ENCODE measurements around the gene DNAH11. TPM values are rescaled to one million over a fixed set of nuclear protein-coding genes. Genes with fewer than 3 reads are reported as not detected.
A peak's percentile ranks its signal among the peaks of the same experiment; 100 is the strongest.

DNAH11 gene
- total RNA-seq, 1 donor from 2014 or later: 0.22 TPM

DNA sequence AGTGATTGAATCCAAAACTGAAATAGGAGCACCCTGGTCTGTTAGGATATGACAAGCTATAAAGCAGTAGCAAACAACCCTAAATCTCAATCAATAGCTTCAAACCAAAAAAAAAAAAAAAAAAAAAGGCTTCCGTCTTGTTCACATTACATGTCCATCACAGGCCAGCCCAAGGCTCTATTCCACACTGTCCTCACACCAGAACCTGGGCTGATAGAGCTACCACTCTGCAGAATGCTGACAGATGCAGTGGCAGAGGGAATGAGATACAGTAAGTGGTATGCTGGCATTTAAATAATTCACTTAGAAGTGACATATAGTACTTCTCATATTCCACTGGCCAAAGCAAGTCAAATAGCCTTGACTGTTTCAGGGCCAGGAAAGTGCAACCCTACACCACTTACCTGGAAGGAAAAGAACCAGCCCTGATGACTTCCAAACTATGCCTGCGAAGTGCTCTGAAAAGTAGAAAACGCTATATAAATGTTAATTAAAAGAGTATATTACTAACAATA is 397.1 kb downstream of the DNAH11 start:
- DNase-seq: no peak
- Mint-ChIP-seq H3K9me3 (ENCODE audit: unreplicated experiment) (peaks cover 6% of the 10 kb centered on the region), H3K27ac (ENCODE audit: unreplicated experiment) (no peak overlapping the region), H3K27me3 (ENCODE audit: unreplicated experiment) (no peaks in the 10 kb centered on the region), H3K4me3 (ENCODE audit: unreplicated experiment) (no peak overlapping the region), H3K4me1 (ENCODE audit: low read depth, unreplicated experiment) (peaks cover 13% of the 10 kb centered on the region), H3K36me3 (ENCODE audit: unreplicated experiment) (no peaks in the 10 kb centered on the region)
- TF ChIP-seq, protein P1, sequence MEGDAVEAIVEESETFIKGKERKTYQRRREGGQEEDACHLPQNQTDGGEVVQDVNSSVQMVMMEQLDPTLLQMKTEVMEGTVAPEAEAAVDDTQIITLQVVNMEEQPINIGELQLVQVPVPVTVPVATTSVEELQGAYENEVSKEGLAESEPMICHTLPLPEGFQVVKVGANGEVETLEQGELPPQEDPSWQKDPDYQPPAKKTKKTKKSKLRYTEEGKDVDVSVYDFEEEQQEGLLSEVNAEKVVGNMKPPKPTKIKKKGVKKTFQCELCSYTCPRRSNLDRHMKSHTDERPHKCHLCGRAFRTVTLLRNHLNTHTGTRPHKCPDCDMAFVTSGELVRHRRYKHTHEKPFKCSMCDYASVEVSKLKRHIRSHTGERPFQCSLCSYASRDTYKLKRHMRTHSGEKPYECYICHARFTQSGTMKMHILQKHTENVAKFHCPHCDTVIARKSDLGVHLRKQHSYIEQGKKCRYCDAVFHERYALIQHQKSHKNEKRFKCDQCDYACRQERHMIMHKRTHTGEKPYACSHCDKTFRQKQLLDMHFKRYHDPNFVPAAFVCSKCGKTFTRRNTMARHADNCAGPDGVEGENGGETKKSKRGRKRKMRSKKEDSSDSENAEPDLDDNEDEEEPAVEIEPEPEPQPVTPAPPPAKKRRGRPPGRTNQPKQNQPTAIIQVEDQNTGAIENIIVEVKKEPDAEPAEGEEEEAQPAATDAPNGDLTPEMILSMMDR (IDR thresholded peaks at IDR 0.05; ENCODE audit: partially characterized antibody, unreplicated experiment): no peak

DNA sequence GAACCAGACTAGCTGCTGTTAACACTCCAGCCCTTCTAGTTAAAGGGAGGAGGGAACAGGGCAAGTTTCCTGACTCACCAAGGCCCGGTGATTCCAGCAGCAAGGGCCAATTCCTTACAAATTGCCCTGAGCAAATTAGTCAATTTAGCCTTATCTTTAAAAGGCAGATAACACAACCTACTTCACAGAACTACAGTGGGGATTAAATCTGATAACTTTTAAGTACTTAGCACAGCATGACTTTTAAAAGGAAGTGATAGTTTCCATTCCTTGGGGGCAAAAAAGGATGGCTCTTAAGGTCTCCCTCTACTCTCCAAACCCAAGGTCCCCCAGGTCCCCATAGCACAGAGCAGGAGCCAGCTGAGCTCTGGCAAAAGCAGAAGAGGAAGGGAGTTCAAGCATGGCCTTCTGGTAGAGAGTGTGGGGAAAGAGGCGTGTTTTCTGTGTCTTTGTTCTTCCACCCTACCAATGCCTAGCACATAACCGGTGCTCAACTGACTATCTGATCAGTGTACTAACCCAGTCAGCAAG is 398.8 kb downstream of the DNAH11 start:
- no peaks in the 10 kb centered on the region for H3K27me3 Mint-ChIP-seq (ENCODE audit: unreplicated experiment)
- H3K36me3 Mint-ChIP-seq (ENCODE audit: unreplicated experiment): no peaks in the 10 kb centered on the region
- peaks cover 13% of the 10 kb centered on the region for H3K4me1 Mint-ChIP-seq (ENCODE audit: low read depth, unreplicated experiment)
- peaks cover under 1% of the 10 kb centered on the region for H3K9me3 Mint-ChIP-seq (ENCODE audit: unreplicated experiment)
- no peak overlapping the region for H3K4me3 Mint-ChIP-seq (ENCODE audit: unreplicated experiment)
- no peak overlapping the region for H3K27ac Mint-ChIP-seq (ENCODE audit: unreplicated experiment)
- TF ChIP-seq, protein P1 (IDR thresholded peaks at IDR 0.05; ENCODE audit: partially characterized antibody, unreplicated experiment): no peak
- no peak for DNase-seq

DNA sequence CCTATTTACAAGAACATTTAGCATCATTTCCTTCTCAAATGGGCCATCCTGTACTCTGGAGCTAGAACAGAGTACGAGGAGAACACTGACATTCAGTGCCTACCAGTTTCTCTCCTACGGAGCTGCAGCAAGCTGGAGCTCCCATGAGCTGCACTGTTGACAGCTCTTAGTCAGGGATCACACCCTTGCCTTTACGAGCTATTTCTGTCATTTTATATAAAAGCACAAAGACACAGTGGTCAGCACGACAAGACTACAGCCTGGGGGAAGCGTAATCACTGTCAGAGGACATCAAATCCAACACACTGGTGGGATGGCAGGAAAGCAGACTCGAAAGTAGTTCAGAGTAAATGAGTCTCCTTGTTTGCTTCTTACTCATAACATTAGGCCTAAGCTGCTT is 400.1 kb downstream of the DNAH11 start:
- TF ChIP-seq, protein P1 (IDR thresholded peaks at IDR 0.05; ENCODE audit: partially characterized antibody, unreplicated experiment): no peak
- Mint-ChIP-seq H3K36me3 (ENCODE audit: unreplicated experiment) (no peaks in the 10 kb centered on the region), H3K27ac (ENCODE audit: unreplicated experiment) (no peak overlapping the region), H3K27me3 (ENCODE audit: unreplicated experiment) (no peaks in the 10 kb centered on the region), H3K9me3 (ENCODE audit: unreplicated experiment) (peaks cover 2% of the 10 kb centered on the region), H3K4me3 (ENCODE audit: unreplicated experiment) (no peak overlapping the region), H3K4me1 (ENCODE audit: low read depth, unreplicated experiment) (peaks cover 13% of the 10 kb centered on the region)
- DNase-seq: no peak

DNA sequence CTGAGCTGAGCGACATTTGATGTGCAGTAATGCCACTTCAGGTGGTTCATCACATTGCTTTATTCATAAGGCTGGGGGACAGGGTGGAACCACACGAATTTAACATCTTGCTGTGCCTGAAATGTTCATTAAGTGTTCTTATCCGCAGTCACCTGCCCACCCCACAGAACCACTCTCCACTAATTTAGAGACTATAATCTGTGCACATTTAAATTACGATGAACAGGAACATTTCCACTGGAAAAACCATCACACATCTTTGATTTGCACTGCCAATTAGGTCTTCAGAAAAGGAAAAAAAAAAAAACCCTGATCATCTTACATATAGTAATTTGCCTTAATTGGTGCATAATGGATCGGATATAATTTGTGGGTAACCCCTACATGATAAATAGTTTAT is 400.6 kb downstream of the DNAH11 start:
- H3K27ac Mint-ChIP-seq (ENCODE audit: unreplicated experiment): no peak overlapping the region
- H3K36me3 Mint-ChIP-seq (ENCODE audit: unreplicated experiment): no peaks in the 10 kb centered on the region
- TF ChIP-seq, protein P1 (IDR thresholded peaks at IDR 0.05; ENCODE audit: partially characterized antibody, unreplicated experiment): no peak
- no peak for DNase-seq
- no peaks in the 10 kb centered on the region for H3K27me3 Mint-ChIP-seq (ENCODE audit: unreplicated experiment)
- peaks cover 2% of the 10 kb centered on the region for H3K9me3 Mint-ChIP-seq (ENCODE audit: unreplicated experiment)
- H3K4me3 Mint-ChIP-seq (ENCODE audit: unreplicated experiment): no peak overlapping the region
- H3K4me1 Mint-ChIP-seq (ENCODE audit: low read depth, unreplicated experiment): peaks cover 13% of the 10 kb centered on the region

DNA sequence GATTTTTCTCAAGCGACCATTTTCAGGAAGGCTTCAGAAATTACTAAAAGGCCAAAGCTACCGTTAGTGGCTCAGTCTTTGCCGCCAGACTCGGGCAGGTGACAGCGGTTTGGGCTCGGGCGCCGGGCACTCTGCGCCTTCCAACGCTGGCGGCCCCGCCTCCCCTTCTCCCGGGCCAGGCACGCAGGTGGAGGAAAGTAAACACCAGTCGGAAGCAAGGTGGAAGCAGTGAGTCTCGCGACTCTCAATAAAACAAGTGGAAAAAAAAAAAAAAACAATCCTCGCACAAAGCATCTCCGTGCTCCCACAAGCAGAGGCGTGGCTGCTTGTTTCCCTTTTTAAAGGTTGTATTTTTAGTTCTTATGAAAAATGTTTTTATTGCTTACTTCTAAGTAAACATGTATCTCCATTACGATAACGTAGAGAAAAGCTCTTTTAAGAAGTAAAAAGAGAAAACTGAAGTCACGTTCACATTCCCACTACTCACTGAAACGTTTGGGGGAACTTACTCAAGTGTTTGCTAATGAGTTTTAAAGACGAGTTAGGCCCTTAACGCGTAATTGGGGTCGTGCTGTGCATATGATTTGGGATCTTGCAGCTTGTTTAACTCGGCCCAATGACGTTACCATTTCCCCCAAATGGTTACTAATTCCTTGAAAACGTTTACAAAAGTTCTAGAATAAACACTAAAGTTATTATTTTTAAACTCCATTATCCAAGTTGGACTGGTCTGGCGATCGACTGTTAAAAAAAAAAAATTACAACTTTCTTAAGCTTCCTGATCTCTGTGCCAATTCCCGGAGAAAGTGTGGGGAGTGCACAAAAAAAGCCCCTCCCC is 402.0 kb downstream of the DNAH11 start:
- TF ChIP-seq, protein P1 (IDR thresholded peaks at IDR 0.05; ENCODE audit: partially characterized antibody, unreplicated experiment): no peak
- Mint-ChIP-seq H3K27me3 (ENCODE audit: unreplicated experiment) (no peaks in the 10 kb centered on the region), H3K4me1 (ENCODE audit: low read depth, unreplicated experiment) (peaks cover 7% of the 10 kb centered on the region), H3K9me3 (ENCODE audit: unreplicated experiment) (peaks cover 2% of the 10 kb centered on the region), H3K36me3 (ENCODE audit: unreplicated experiment) (no peaks in the 10 kb centered on the region), H3K27ac (ENCODE audit: unreplicated experiment) (no peak overlapping the region), H3K4me3 (ENCODE audit: unreplicated experiment) (peak overlapping the region; percentile 85)
- DNase-seq: peak; percentile 23

Measured in glutamatergic neuron (in vitro differentiated cells).